Measurements from ENCODE around the gene SLC45A3.

SLC45A3 gene

DNA sequence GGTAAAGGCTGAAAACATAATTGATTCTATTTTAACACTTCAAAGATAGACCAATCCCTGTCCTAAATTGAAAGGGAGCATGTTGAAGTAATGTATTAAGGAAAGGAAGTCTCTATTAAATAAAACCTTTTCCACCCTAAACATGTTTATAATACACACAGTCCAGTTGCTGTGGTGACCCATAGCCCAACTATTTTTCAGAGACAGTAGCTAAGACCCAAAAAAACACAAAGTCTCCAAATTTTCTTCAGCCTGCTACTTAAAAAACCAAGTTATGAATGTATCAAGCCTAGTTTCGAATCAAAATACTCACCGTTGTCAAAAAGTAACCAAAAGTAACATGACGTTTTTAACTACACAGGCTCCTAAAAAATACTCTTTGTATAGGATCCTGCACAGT is 50.1 kb downstream of the SLC45A3 start:
- Histone ChIP-seq H3K4me3 (ENCODE audit: low read depth, low read length) (peak overlapping the region; percentile 78), H3K27me3 (replicated peaks) (no peaks in the 10 kb centered on the region), H3K36me3 (replicated peaks) (no peaks in the 10 kb centered on the region), H3K27ac (peak overlapping the region; percentile 94)
- DNase-seq = peak; percentile 45
- TF ChIP-seq CTCF (IDR thresholded peaks at IDR 0.05; ENCODE audit: low read depth, low read length, missing control alignments) = no peak
- in situ Hi-C loops (cut with HindIII; ENCODE audit: low pct_ligation_motif_present, low sequenced_read_pairs) = no loop called here

GRCh38 chr1:205629751-205630150 is 50.6 kb downstream of the SLC45A3 start:
- Histone ChIP-seq H3K36me3 (replicated peaks) (no peaks in the 10 kb centered on the region), H3K27me3 (replicated peaks) (no peaks in the 10 kb centered on the region), H3K27ac (peak overlapping the region; percentile 94), H3K4me3 (ENCODE audit: low read depth, low read length) (no peak overlapping the region)
- DNase-seq = no peak
- in situ Hi-C loops (cut with HindIII; ENCODE audit: low pct_ligation_motif_present, low sequenced_read_pairs) = no loop called here
- TF ChIP-seq CTCF (IDR thresholded peaks at IDR 0.05; ENCODE audit: low read depth, low read length, missing control alignments) = no peak

DNA sequence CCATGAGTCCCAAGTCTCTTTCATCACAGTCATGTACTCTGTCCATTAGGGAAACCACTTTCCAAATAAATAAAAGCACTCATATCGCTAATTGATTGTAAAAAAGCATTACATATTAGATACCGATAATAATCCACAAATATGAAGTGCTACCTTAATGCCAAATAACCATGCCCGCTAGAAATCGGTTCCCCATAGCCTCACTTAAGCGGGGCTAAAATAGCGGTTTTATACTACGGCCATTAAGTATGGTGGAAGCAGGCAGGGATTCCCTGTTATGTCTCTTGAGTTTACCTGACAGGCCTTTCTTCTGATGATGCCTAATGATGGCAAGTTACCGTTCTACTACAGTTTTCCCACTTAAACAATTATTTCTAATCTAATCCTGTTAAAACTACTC is 52.4 kb downstream of the SLC45A3 start:
- H3K36me3 ChIP-seq (replicated peaks) = peaks cover 7% of the 10 kb centered on the region
- H3K27ac ChIP-seq = no peak overlapping the region
- in situ Hi-C loops (cut with HindIII; ENCODE audit: low pct_ligation_motif_present, low sequenced_read_pairs) = no loop called here
- no peak for DNase-seq
- no peak for TF ChIP-seq CTCF (IDR thresholded peaks at IDR 0.05; ENCODE audit: low read depth, low read length, missing control alignments)
- no peak overlapping the region for H3K4me3 ChIP-seq (ENCODE audit: low read depth, low read length)
- H3K27me3 ChIP-seq (replicated peaks) = no peaks in the 10 kb centered on the region

- in situ Hi-C loops (cut with HindIII; ENCODE audit: low pct_ligation_motif_present, low sequenced_read_pairs) = no loop called here
- DNase-seq = no peak
- Histone ChIP-seq H3K36me3 (replicated peaks) (peaks cover 21% of the 10 kb centered on the region), H3K4me3 (ENCODE audit: low read depth, low read length) (no peak overlapping the region), H3K27me3 (replicated peaks) (no peaks in the 10 kb centered on the region), H3K27ac (no peak overlapping the region)
- TF ChIP-seq CTCF (IDR thresholded peaks at IDR 0.05; ENCODE audit: low read depth, low read length, missing control alignments) = no peak
Measured at GRCh38 chr1:205626216-205626615, 54.1 kb downstream of the SLC45A3 start.

DNA sequence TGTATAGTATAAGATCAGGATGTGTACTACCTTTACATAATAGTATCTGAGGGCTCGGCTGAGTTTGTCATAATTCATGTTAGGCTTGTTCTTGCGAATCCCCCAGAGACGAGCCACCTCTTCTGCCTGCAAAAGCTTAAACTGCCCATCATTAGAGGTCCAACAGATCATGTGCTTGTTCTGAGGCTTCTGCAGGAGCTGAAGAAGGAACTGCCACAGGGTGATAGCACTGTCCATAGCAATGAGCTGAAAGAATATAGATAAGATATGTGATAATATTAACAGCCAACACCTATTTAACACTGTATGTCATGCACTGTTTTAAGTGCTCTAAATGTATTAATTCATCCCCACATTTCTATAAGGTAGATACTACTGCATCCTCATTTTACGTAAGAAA is 56.7 kb downstream of the SLC45A3 start:
- H3K4me3 ChIP-seq (ENCODE audit: low read depth, low read length) = no peak overlapping the region
- in situ Hi-C loops (cut with HindIII; ENCODE audit: low pct_ligation_motif_present, low sequenced_read_pairs) = no loop called here
- peaks cover 36% of the 10 kb centered on the region for H3K36me3 ChIP-seq (replicated peaks)
- H3K27me3 ChIP-seq (replicated peaks) = no peaks in the 10 kb centered on the region
- H3K27ac ChIP-seq = no peak overlapping the region
- TF ChIP-seq CTCF (IDR thresholded peaks at IDR 0.05; ENCODE audit: low read depth, low read length, missing control alignments) = no peak
- DNase-seq = no peak

- TF ChIP-seq CTCF (IDR thresholded peaks at IDR 0.05; ENCODE audit: low read depth, low read length, missing control alignments) = no peak
- Histone ChIP-seq H3K4me3 (ENCODE audit: low read depth, low read length) (no peak overlapping the region), H3K27ac (no peak overlapping the region), H3K27me3 (replicated peaks) (no peaks in the 10 kb centered on the region), H3K36me3 (replicated peaks) (peaks cover 52% of the 10 kb centered on the region)
- no peak for DNase-seq
- in situ Hi-C loops (cut with HindIII; ENCODE audit: low pct_ligation_motif_present, low sequenced_read_pairs) = no loop called here
Measured at GRCh38 chr1:205620269-205620668, 60.0 kb downstream of the SLC45A3 start.

All from brain microvascular endothelial cell (primary cell).